ENCODE measurements around the gene TTLL9.

Gene TTLL9

GRCh38 chr20:31870726-31871617 lies 538 bp downstream of the TTLL9 start:
- H3K9me3 ChIP-seq (ENCODE audit: control insufficient read depth, low read length): no peaks in the 10 kb centered on the region
- 11 to 14% methylated on average over 19 to 22 of the region's 24 CpGs for WGBS, 2 experiments (ENCODE audit: insufficient coverage in 2 of 2)
- no peak overlapping the region for H3K27ac ChIP-seq (ENCODE audit: low read depth, low read length, severe bottlenecking)
- no peaks in the 10 kb centered on the region for H3K4me1 ChIP-seq (ENCODE audit: control insufficient read depth, insufficient read depth, low read length, poor library complexity, severe bottlenecking)
- H3K4me3 ChIP-seq (ENCODE audit: extremely low read depth, insufficient read depth, low read length, poor library complexity, severe bottlenecking): peak overlapping the region; percentile 56
- no peaks in the 10 kb centered on the region for H3K36me3 ChIP-seq (ENCODE audit: control insufficient read depth, insufficient read depth, low read length)

- Histone ChIP-seq H3K4me1 (ENCODE audit: control insufficient read depth, insufficient read depth, low read length, poor library complexity, severe bottlenecking) (no peaks in the 10 kb centered on the region), H3K4me3 (ENCODE audit: extremely low read depth, insufficient read depth, low read length, poor library complexity, severe bottlenecking) (no peak overlapping the region), H3K9me3 (ENCODE audit: control insufficient read depth, low read length) (no peaks in the 10 kb centered on the region), H3K27ac (ENCODE audit: low read depth, low read length, severe bottlenecking) (no peak overlapping the region), H3K36me3 (ENCODE audit: control insufficient read depth, insufficient read depth, low read length) (no peaks in the 10 kb centered on the region)
- WGBS, 2 experiments (ENCODE audit: insufficient coverage in 2 of 2): no CpG with 5 or more reads among the region's 1 CpG
Observed at GRCh38 chr20:31871618-31871954, 1.2 kb downstream of the TTLL9 start.

- no peaks in the 10 kb centered on the region for H3K4me1 ChIP-seq (ENCODE audit: control insufficient read depth, insufficient read depth, low read length, poor library complexity, severe bottlenecking)
- WGBS, 2 experiments (ENCODE audit: insufficient coverage in 2 of 2): 96% methylated on average over 3 of the region's 6 CpGs
- no peak overlapping the region for H3K27ac ChIP-seq (ENCODE audit: low read depth, low read length, severe bottlenecking)
- no peaks in the 10 kb centered on the region for H3K36me3 ChIP-seq (ENCODE audit: control insufficient read depth, insufficient read depth, low read length)
- no peaks in the 10 kb centered on the region for H3K9me3 ChIP-seq (ENCODE audit: control insufficient read depth, low read length)
- H3K4me3 ChIP-seq (ENCODE audit: extremely low read depth, insufficient read depth, low read length, poor library complexity, severe bottlenecking): no peak overlapping the region
Observed at GRCh38 chr20:31872406-31872805, 2.0 kb downstream of the TTLL9 start.

GRCh38 chr20:31875671-31876070 lies 5.2 kb downstream of the TTLL9 start:
- Histone ChIP-seq H3K4me3 (ENCODE audit: extremely low read depth, insufficient read depth, low read length, poor library complexity, severe bottlenecking) (no peak overlapping the region), H3K27ac (ENCODE audit: low read depth, low read length, severe bottlenecking) (no peak overlapping the region), H3K36me3 (ENCODE audit: control insufficient read depth, insufficient read depth, low read length) (no peaks in the 10 kb centered on the region), H3K9me3 (ENCODE audit: control insufficient read depth, low read length) (no peaks in the 10 kb centered on the region), H3K4me1 (ENCODE audit: control insufficient read depth, insufficient read depth, low read length, poor library complexity, severe bottlenecking) (no peaks in the 10 kb centered on the region)
- no CpG with 5 or more reads among the region's 2 CpGs for WGBS, 2 experiments (ENCODE audit: insufficient coverage in 2 of 2)

GRCh38 chr20:31877684-31878083 lies 7.2 kb downstream of the TTLL9 start:
- H3K36me3 ChIP-seq (ENCODE audit: control insufficient read depth, insufficient read depth, low read length): no peaks in the 10 kb centered on the region
- H3K4me3 ChIP-seq (ENCODE audit: extremely low read depth, insufficient read depth, low read length, poor library complexity, severe bottlenecking): no peak overlapping the region
- H3K9me3 ChIP-seq (ENCODE audit: control insufficient read depth, low read length): no peaks in the 10 kb centered on the region
- H3K4me1 ChIP-seq (ENCODE audit: control insufficient read depth, insufficient read depth, low read length, poor library complexity, severe bottlenecking): no peaks in the 10 kb centered on the region
- H3K27ac ChIP-seq (ENCODE audit: low read depth, low read length, severe bottlenecking): no peak overlapping the region

- Histone ChIP-seq H3K27ac (ENCODE audit: low read depth, low read length, severe bottlenecking) (peak overlapping the region; percentile 63), H3K4me1 (ENCODE audit: control insufficient read depth, insufficient read depth, low read length, poor library complexity, severe bottlenecking) (no peaks in the 10 kb centered on the region), H3K9me3 (ENCODE audit: control insufficient read depth, low read length) (no peaks in the 10 kb centered on the region), H3K36me3 (ENCODE audit: control insufficient read depth, insufficient read depth, low read length) (no peaks in the 10 kb centered on the region), H3K4me3 (ENCODE audit: extremely low read depth, insufficient read depth, low read length, poor library complexity, severe bottlenecking) (peak overlapping the region; percentile 55)
- 1 to 3% methylated on average over 20 to 27 of the region's 45 CpGs for WGBS, 2 experiments (ENCODE audit: insufficient coverage in 2 of 2)
Observed at GRCh38 chr20:31879143-31879987, 8.9 kb downstream of the TTLL9 start.

- Histone ChIP-seq H3K4me3 (ENCODE audit: extremely low read depth, insufficient read depth, low read length, poor library complexity, severe bottlenecking) (no peak overlapping the region), H3K36me3 (ENCODE audit: control insufficient read depth, insufficient read depth, low read length) (no peaks in the 10 kb centered on the region), H3K4me1 (ENCODE audit: control insufficient read depth, insufficient read depth, low read length, poor library complexity, severe bottlenecking) (no peaks in the 10 kb centered on the region), H3K27ac (ENCODE audit: low read depth, low read length, severe bottlenecking) (no peak overlapping the region), H3K9me3 (ENCODE audit: control insufficient read depth, low read length) (no peaks in the 10 kb centered on the region)
- 88 to 92% methylated on average over 4 to 5 of the region's 5 CpGs for WGBS, 2 experiments (ENCODE audit: insufficient coverage in 2 of 2)
Observed at GRCh38 chr20:31881945-31882344, 11.5 kb downstream of the TTLL9 start.

GRCh38 chr20:31883829-31884228 lies 13.4 kb downstream of the TTLL9 start:
- no peaks in the 10 kb centered on the region for H3K4me1 ChIP-seq (ENCODE audit: control insufficient read depth, insufficient read depth, low read length, poor library complexity, severe bottlenecking)
- H3K27ac ChIP-seq (ENCODE audit: low read depth, low read length, severe bottlenecking): no peak overlapping the region
- H3K9me3 ChIP-seq (ENCODE audit: control insufficient read depth, low read length): no peaks in the 10 kb centered on the region
- H3K36me3 ChIP-seq (ENCODE audit: control insufficient read depth, insufficient read depth, low read length): no peaks in the 10 kb centered on the region
- H3K4me3 ChIP-seq (ENCODE audit: extremely low read depth, insufficient read depth, low read length, poor library complexity, severe bottlenecking): no peak overlapping the region

- Histone ChIP-seq H3K9me3 (ENCODE audit: control insufficient read depth, low read length) (no peaks in the 10 kb centered on the region), H3K36me3 (ENCODE audit: control insufficient read depth, insufficient read depth, low read length) (no peaks in the 10 kb centered on the region), H3K4me3 (ENCODE audit: extremely low read depth, insufficient read depth, low read length, poor library complexity, severe bottlenecking) (no peak overlapping the region), H3K27ac (ENCODE audit: low read depth, low read length, severe bottlenecking) (no peak overlapping the region), H3K4me1 (ENCODE audit: control insufficient read depth, insufficient read depth, low read length, poor library complexity, severe bottlenecking) (no peaks in the 10 kb centered on the region)
- WGBS, 2 experiments (ENCODE audit: insufficient coverage in 2 of 2): 79 to 81% methylated on average over 6 to 7 of the region's 8 CpGs
Observed at GRCh38 chr20:31890646-31891045, 20.2 kb downstream of the TTLL9 start.

- no peak overlapping the region for H3K27ac ChIP-seq (ENCODE audit: low read depth, low read length, severe bottlenecking)
- no peaks in the 10 kb centered on the region for H3K4me1 ChIP-seq (ENCODE audit: control insufficient read depth, insufficient read depth, low read length, poor library complexity, severe bottlenecking)
- H3K9me3 ChIP-seq (ENCODE audit: control insufficient read depth, low read length): no peaks in the 10 kb centered on the region
- 73 to 90% methylated on average over 6 to 7 of the region's 8 CpGs for WGBS, 2 experiments (ENCODE audit: insufficient coverage in 2 of 2)
- H3K36me3 ChIP-seq (ENCODE audit: control insufficient read depth, insufficient read depth, low read length): no peaks in the 10 kb centered on the region
- H3K4me3 ChIP-seq (ENCODE audit: extremely low read depth, insufficient read depth, low read length, poor library complexity, severe bottlenecking): no peak overlapping the region
Observed at GRCh38 chr20:31894980-31895675, 24.7 kb downstream of the TTLL9 start.
